Ascending aorta (tissue), 2 donors: ENCODE data around the gene SLC12A5. TPM values are rescaled to one million over a fixed set of nuclear protein-coding genes. Genes with fewer than 3 reads are reported as not detected.

Experiments used
- DNase-seq, 2 donors: peaks; one replicate each; pipeline ENCODE4 v3.0.0-alpha.2; 2019; ENCODE audit warnings: low spot score in 2 of 2
- H3K27ac ChIP-seq, 2 donors: fragments of 200-600 bp; sonication (generic); one replicate each; pipeline ENCODE4 v1.5.1; 2016 to 2017; ENCODE audit warnings: mild to moderate bottlenecking in 1 of 2
- H3K27me3 ChIP-seq: fragments of 200-600 bp; sonication (generic); one replicate; pipeline ENCODE4 v1.5.1; 2017
- H3K36me3 ChIP-seq, 2 donors: fragments of 200-600 bp; sonication (generic); one replicate each; pipeline ENCODE4 v1.5.1; 2016
- H3K4me1 ChIP-seq, 2 donors: fragments of 200-600 bp; sonication (generic); one replicate each; pipeline ENCODE4 v1.5.1; 2016 to 2017; ENCODE audit warnings: mild to moderate bottlenecking in 1 of 2
- H3K4me3 ChIP-seq, 2 donors: fragments of 200-600 bp; sonication (generic); one replicate each; pipeline ENCODE4 v1.5.1; 2016 to 2017; ENCODE audit warnings: mild to moderate bottlenecking in 1 of 2
- H3K9me3 ChIP-seq, 2 donors: fragments of 200-600 bp; sonication (generic); one replicate each; pipeline ENCODE4 v1.5.1; 2016
- intact Hi-C: fragments of 100-400 bp; cut with DNase I; formaldehyde crosslinking; loops from one replicate; pipeline ENCODE4 v1.15.1; 2023
- total RNA-seq: library from RNA; depleted of rRNA; stranded (reverse); fragments of >200 nt; gene quantifications from one replicate; pipeline ENCODE4 v1.1.0, GENCODE V29; 2016
- TF ChIP-seq, protein P1 (sequence below), 3 experiments: fragments of 200-600 bp in 2 of 3; fragments of 450-650 bp in 1 of 3; sonication (generic) in 2 of 3; IDR thresholded peaks; one replicate each; pipeline ENCODE4 v1.5.1; 2016 to 2019; ENCODE audit warnings: antibody characterized with exemption in 3 of 3, mild to moderate bottlenecking in 1 of 3, moderate library complexity in 1 of 3

The SLC12A5 gene
- total RNA-seq, 1 donor from 2014 or later: not detected

DNA sequence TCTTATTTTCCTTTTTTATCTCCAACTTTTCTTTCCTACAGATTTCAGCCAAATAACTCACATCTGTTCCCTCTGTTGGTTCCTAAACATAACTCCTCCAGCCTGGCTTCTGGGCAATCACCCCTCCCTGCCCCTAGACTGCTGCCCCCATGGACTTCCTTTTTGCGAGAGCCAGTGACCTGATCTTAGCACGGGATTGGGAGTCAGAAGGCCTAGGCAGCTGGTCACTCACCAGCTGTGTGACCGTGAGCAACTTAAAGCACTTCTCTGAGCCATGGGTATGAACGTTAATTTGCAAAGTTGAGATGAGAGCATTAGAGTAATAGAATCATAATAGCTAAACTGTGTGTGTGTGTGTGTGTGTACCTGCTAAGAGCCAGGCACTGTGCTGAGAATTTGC is 24.8 kb upstream of the SLC12A5 start:
- H3K4me3 ChIP-seq: no peak overlapping the region
- intact Hi-C loops: no loop called here
- TF ChIP-seq, protein P1, sequence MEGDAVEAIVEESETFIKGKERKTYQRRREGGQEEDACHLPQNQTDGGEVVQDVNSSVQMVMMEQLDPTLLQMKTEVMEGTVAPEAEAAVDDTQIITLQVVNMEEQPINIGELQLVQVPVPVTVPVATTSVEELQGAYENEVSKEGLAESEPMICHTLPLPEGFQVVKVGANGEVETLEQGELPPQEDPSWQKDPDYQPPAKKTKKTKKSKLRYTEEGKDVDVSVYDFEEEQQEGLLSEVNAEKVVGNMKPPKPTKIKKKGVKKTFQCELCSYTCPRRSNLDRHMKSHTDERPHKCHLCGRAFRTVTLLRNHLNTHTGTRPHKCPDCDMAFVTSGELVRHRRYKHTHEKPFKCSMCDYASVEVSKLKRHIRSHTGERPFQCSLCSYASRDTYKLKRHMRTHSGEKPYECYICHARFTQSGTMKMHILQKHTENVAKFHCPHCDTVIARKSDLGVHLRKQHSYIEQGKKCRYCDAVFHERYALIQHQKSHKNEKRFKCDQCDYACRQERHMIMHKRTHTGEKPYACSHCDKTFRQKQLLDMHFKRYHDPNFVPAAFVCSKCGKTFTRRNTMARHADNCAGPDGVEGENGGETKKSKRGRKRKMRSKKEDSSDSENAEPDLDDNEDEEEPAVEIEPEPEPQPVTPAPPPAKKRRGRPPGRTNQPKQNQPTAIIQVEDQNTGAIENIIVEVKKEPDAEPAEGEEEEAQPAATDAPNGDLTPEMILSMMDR (IDR thresholded peaks at IDR 0.05): no peak
- H3K4me1 ChIP-seq: no peaks in the 10 kb centered on the region
- H3K9me3 ChIP-seq: no peaks in the 10 kb centered on the region
- no peak overlapping the region for H3K27ac ChIP-seq
- no peaks in the 10 kb centered on the region for H3K36me3 ChIP-seq
- peak in 1 of 2 donors; percentile 36 for DNase-seq
- H3K27me3 ChIP-seq: no peaks in the 10 kb centered on the region

DNA sequence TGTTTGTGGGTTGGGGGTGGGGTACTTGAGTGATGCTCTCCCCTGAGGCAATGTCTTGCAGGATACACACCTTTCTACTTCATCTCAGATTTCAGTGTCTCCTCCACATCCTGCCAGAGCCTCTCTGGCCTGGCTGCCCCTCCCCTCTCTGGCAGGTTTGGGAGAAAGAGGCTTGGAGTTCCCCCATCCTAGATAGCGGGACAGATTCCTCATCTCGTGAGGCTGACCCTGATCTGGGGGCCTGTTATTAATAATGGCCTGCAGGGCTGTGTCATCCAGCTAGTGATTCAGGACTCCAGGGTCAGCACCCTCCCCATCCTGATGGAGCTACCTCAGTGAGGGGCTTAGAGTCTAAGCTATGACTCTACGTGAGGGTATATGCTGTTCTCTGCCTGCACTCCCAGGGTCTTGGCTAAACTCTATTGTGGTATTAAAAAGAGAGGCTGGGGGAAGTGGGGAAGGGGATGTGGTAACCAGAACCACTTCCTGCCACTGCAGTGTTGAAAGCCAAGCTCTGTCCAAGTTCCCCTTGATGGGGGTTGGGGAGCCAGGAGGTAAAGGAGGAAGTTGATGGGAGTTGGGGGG is 24.0 kb upstream of the SLC12A5 start:
- Histone ChIP-seq H3K27ac (no peak overlapping the region), H3K9me3 (no peaks in the 10 kb centered on the region), H3K27me3 (no peaks in the 10 kb centered on the region), H3K36me3 (no peaks in the 10 kb centered on the region), H3K4me3 (no peak overlapping the region), H3K4me1 (no peaks in the 10 kb centered on the region)
- TF ChIP-seq, protein P1 (IDR thresholded peaks at IDR 0.05): no peak
- intact Hi-C loops: no loop called here
- peak in 1 of 2 donors; percentile 69 for DNase-seq

DNA sequence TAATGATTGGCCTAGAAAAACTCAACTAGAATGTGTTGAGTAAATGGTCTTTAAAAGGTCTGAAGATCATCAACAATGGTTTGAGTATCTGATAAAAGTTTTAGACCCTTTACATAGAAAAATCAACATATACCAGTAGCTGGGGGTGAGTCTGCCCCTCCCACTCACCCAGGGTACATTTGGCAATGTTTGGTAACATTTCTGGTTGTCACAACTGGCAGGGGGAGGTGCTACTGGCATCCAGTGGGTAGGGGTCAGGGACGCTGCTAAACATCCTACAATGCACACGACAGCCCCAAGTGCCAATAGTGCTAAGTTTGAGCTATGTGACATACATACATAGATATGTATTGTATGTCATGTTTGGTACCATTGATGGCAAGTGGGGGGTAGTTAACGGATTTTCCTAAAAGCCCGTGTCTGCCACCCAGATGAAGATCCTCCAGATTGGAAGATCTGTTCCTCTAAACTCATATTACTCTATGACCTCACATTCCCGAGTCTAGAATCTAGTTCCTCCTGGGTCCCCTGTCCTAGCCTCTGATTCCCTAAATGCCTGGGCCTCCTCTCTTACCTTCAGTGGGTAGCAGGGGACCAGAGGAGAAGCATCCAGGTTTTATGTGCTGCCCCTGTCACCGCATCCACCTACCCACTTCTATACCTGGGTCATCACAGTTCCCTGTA is 22.9 kb upstream of the SLC12A5 start:
- Histone ChIP-seq H3K36me3 (no peaks in the 10 kb centered on the region), H3K4me1 (no peaks in the 10 kb centered on the region), H3K9me3 (no peaks in the 10 kb centered on the region), H3K4me3 (no peak overlapping the region), H3K27ac (no peak overlapping the region), H3K27me3 (peaks cover under 1% of the 10 kb centered on the region)
- DNase-seq: no peak
- TF ChIP-seq, protein P1 (IDR thresholded peaks at IDR 0.05): no peak
- intact Hi-C loops: no loop called here

DNA sequence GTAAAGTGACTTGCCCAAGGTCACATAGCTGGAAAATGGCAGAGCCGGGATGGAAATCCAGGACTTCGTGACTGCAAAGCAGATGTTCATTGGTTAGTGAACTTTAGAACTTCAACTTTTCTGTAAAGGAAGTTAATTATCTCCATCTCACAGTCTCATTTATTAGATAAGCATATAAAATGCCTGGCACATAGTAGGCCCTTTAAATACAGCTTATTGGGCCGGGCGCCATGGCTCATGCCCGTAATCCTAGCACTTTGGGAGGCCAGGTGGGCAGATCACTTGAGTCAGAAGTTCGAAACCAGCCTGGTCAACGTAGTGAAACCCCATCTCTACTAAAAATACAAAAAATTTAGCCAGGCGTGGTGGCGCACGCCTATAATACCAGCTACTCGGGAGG is 22.1 kb upstream of the SLC12A5 start:
- peaks cover 7% of the 10 kb centered on the region for H3K27me3 ChIP-seq
- no peaks in the 10 kb centered on the region for H3K4me1 ChIP-seq
- H3K4me3 ChIP-seq: no peak overlapping the region
- no peaks in the 10 kb centered on the region for H3K36me3 ChIP-seq
- no peak for DNase-seq
- no peak overlapping the region for H3K27ac ChIP-seq
- intact Hi-C loops: no loop called here
- TF ChIP-seq, protein P1 (IDR thresholded peaks at IDR 0.05): no peak
- no peaks in the 10 kb centered on the region for H3K9me3 ChIP-seq

DNA sequence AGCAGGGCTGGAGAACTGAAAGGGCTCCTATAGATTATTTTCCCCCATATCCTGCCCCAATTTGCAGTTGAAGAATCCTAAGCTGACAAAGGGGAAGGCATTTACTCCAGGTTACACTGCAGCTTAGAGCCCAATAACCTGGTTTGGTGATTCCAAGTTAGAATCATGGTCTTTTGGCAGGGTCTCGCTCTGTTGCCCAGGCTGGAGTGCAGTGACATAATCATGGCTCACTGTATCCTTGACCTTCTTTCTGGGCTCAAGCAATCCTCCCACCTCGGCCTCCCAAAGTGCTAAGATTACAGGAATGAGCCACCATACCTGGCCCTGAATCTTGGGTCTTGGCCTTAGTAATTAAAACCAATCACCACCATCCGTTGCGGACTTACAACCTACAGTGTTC is 21.3 kb upstream of the SLC12A5 start:
- Histone ChIP-seq H3K9me3 (no peaks in the 10 kb centered on the region), H3K27me3 (peaks cover 12% of the 10 kb centered on the region)
- intact Hi-C loops: no loop called here

More for the DNA sequence above, 21.3 kb upstream of the SLC12A5 start:
- Histone ChIP-seq H3K4me3 (no peak overlapping the region), H3K4me1 (no peaks in the 10 kb centered on the region), H3K36me3 (no peaks in the 10 kb centered on the region), H3K27ac (no peak overlapping the region)
- TF ChIP-seq, protein P1 (IDR thresholded peaks at IDR 0.05): no peak
- no peak for DNase-seq
